HEK293 (cell line): ENCODE data around the gene SLC38A10.
A peak's percentile ranks its signal among the peaks of the same experiment; 100 is the strongest.

Source experiments
- HOXA7 ChIP-seq: sonication (generic); formaldehyde crosslinking; IDR thresholded peaks from 2 replicates; pipeline ENCODE4 v1.8.1; 2022; ENCODE audit warnings: missing genetic modification reagents, borderline replicate concordance
- KLF1 ChIP-seq: fragments of 450-650 bp; formaldehyde crosslinking; IDR thresholded peaks from 2 replicates; pipeline ENCODE4 v1.5.1; 2016; ENCODE audit warnings: missing biosample characterization, missing genetic modification characterization
- MEIS1 ChIP-seq: sonication (generic); formaldehyde crosslinking; IDR thresholded peaks from 2 replicates; pipeline ENCODE4 v1.8.1; 2022; ENCODE audit warnings: missing genetic modification reagents, mild to moderate bottlenecking, borderline replicate concordance
- SP7 ChIP-seq: fragments of 450-650 bp; formaldehyde crosslinking; IDR thresholded peaks from 2 replicates; pipeline ENCODE4 v1.5.1; 2016; ENCODE audit warnings: missing biosample characterization, missing genetic modification characterization
- TCF7L2 ChIP-seq: IDR thresholded peaks from 2 replicates; pipeline ENCODE4 v1.6.1; 2011; ENCODE audit warnings: low read depth, mild to moderate bottlenecking, inconsistent platforms, low read length, moderate library complexity, borderline replicate concordance
- YY1 ChIP-seq: fragments of 450-650 bp; formaldehyde crosslinking; IDR thresholded peaks from 2 replicates; pipeline ENCODE4 v1.5.1; 2018; ENCODE audit warnings: missing biosample characterization, missing genetic modification characterization
- ZBTB8A ChIP-seq: fragments of 450-650 bp; formaldehyde crosslinking; IDR thresholded peaks from 2 replicates; pipeline ENCODE4 v1.5.1; 2016; ENCODE audit warnings: missing biosample characterization, missing genetic modification characterization
- ZFP3 ChIP-seq: fragments of 450-650 bp; formaldehyde crosslinking; IDR thresholded peaks from 2 replicates; pipeline ENCODE4 v1.5.1; 2016; ENCODE audit warnings: low read depth, missing biosample characterization, missing genetic modification characterization
- ZFP69B ChIP-seq: fragments of 450-650 bp; formaldehyde crosslinking; IDR thresholded peaks from 2 replicates; pipeline ENCODE4 v1.5.1; 2016; ENCODE audit warnings: missing biosample characterization, missing genetic modification characterization
- ZNF112 ChIP-seq: fragments of 450-650 bp; formaldehyde crosslinking; IDR thresholded peaks from 2 replicates; pipeline ENCODE4 v1.5.0; 2017; ENCODE audit warnings: missing biosample characterization, missing genetic modification characterization
- ZNF169 ChIP-seq: fragments of 450-650 bp; formaldehyde crosslinking; IDR thresholded peaks from 2 replicates; pipeline ENCODE4 v1.5.1; 2016; ENCODE audit warnings: missing biosample characterization, missing genetic modification characterization
- ZNF175 ChIP-seq: fragments of 450-650 bp; formaldehyde crosslinking; IDR thresholded peaks from 2 replicates; pipeline ENCODE4 v1.5.1; 2016; ENCODE audit warnings: missing biosample characterization, missing genetic modification characterization
- ZNF19 ChIP-seq: fragments of 450-650 bp; formaldehyde crosslinking; IDR thresholded peaks from 2 replicates; pipeline ENCODE4; 2016; ENCODE audit warnings: missing biosample characterization, missing genetic modification characterization, low read depth
- ZNF223 ChIP-seq: fragments of 450-650 bp; formaldehyde crosslinking; IDR thresholded peaks from 2 replicates; pipeline ENCODE4 v1.5.1; 2016; ENCODE audit warnings: missing biosample characterization, missing genetic modification characterization
- ZNF24 ChIP-seq: fragments of 450-650 bp; formaldehyde crosslinking; IDR thresholded peaks from 2 replicates; pipeline ENCODE4 v1.5.1; 2016; ENCODE audit warnings: missing biosample characterization, missing genetic modification characterization
- ZNF37A ChIP-seq: fragments of 450-650 bp; IDR thresholded peaks from 2 replicates; pipeline ENCODE4 v1.5.1; 2018; ENCODE audit warnings: missing biosample characterization, missing genetic modification characterization
- ZNF423 ChIP-seq: fragments of 450-650 bp; formaldehyde crosslinking; IDR thresholded peaks from 2 replicates; pipeline ENCODE4 v1.5.1; 2016; ENCODE audit warnings: missing biosample characterization, missing genetic modification characterization
- ZNF548 ChIP-seq: fragments of 450-650 bp; formaldehyde crosslinking; IDR thresholded peaks from 2 replicates; pipeline ENCODE4 v1.5.1; 2016; ENCODE audit warnings: missing biosample characterization, missing genetic modification characterization
- ZNF623 ChIP-seq: fragments of 450-650 bp; formaldehyde crosslinking; IDR thresholded peaks from 2 replicates; pipeline ENCODE4 v1.5.1; 2016; ENCODE audit warnings: missing biosample characterization, missing genetic modification characterization
- TF ChIP-seq, protein P1 (sequence below): fragments of 450-650 bp; formaldehyde crosslinking; IDR thresholded peaks from 2 replicates; pipeline ENCODE4 v1.5.1; 2017; ENCODE audit warnings: missing biosample characterization, missing genetic modification characterization
- TF ChIP-seq, protein P2 (sequence below): fragments of 450-650 bp; formaldehyde crosslinking; IDR thresholded peaks from 2 replicates; pipeline ENCODE4 v1.5.1; 2016; ENCODE audit warnings: missing biosample characterization, missing genetic modification characterization
- TF ChIP-seq, protein P3 (sequence below): fragments of 450-650 bp; formaldehyde crosslinking; IDR thresholded peaks from 2 replicates; pipeline ENCODE4 v1.5.1; 2016; ENCODE audit warnings: missing biosample characterization, missing genetic modification characterization, low read depth
- TF ChIP-seq, protein P4 (sequence below): fragments of 450-650 bp; formaldehyde crosslinking; IDR thresholded peaks from 2 replicates; pipeline ENCODE4 v1.5.1; 2016; ENCODE audit warnings: missing biosample characterization, missing genetic modification characterization
- TF ChIP-seq, protein P5 (sequence below): fragments of 450-650 bp; formaldehyde crosslinking; IDR thresholded peaks from 2 replicates; pipeline ENCODE4 v1.5.1; 2016; ENCODE audit warnings: missing biosample characterization, missing genetic modification characterization

SLC38A10 gene

DNA sequence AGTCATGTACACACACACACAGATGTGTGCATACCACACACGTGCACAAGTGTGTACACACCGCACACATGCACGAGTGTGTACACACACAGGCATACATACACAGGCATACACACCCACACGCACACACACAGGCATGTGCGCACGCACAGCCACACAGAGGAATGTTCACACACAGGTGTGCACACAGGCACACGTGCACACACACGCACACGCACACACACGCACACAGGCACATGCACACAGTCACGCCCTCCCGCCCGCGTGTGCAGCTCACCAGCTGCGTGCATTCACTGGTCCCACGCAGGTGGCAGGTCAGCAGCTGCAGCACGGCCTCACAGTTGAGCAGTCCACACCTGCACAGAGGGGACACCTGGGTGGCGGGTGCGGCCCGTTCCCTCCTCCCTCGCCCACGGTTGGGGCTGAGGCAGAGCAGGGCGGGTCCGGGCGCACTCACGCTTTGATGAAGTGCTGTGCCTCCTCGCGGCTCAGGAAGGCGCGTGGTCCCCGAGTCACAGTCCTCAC, 63.9 kb downstream of the SLC38A10 start (continued):
- TF ChIP-seq ZFP69B (tag by site-specific recombination) (no peak), ZNF19 (tag by site-specific recombination) (no peak), ZNF37A (tag by site-specific recombination) (no peak), ZNF112 (tag by site-specific recombination) (no peak), ZNF548 (no peak), ZFP3 (tag by site-specific recombination) (no peak), KLF1 (tag by site-specific recombination) (0 out of 2 replicates have a peak, but pooled peaks have one; percentile 16), ZNF175 (no peak), ZNF24 (tag by site-specific recombination) (no peak), TCF7L2 (no peak), ZNF169 (tag by site-specific recombination) (no peak), ZNF223 (no peak), SP7 (tag by site-specific recombination) (no peak), YY1 (tag by site-specific recombination) (no peak), ZNF623 (no peak), ZNF423 (no peak), HOXA7 (CRISPR knock-in tag) (no peak), MEIS1 (CRISPR knock-in tag) (no peak), ZBTB8A (tag by site-specific recombination) (no peak)
- TF ChIP-seq, protein P1, sequence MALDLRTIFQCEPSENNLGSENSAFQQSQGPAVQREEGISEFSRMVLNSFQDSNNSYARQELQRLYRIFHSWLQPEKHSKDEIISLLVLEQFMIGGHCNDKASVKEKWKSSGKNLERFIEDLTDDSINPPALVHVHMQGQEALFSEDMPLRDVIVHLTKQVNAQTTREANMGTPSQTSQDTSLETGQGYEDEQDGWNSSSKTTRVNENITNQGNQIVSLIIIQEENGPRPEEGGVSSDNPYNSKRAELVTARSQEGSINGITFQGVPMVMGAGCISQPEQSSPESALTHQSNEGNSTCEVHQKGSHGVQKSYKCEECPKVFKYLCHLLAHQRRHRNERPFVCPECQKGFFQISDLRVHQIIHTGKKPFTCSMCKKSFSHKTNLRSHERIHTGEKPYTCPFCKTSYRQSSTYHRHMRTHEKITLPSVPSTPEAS: peak; percentile 94
- TF ChIP-seq, protein P2, sequence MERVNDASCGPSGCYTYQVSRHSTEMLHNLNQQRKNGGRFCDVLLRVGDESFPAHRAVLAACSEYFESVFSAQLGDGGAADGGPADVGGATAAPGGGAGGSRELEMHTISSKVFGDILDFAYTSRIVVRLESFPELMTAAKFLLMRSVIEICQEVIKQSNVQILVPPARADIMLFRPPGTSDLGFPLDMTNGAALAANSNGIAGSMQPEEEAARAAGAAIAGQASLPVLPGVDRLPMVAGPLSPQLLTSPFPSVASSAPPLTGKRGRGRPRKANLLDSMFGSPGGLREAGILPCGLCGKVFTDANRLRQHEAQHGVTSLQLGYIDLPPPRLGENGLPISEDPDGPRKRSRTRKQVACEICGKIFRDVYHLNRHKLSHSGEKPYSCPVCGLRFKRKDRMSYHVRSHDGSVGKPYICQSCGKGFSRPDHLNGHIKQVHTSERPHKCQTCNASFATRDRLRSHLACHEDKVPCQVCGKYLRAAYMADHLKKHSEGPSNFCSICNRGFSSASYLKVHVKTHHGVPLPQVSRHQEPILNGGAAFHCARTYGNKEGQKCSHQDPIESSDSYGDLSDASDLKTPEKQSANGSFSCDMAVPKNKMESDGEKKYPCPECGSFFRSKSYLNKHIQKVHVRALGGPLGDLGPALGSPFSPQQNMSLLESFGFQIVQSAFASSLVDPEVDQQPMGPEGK (tag by site-specific recombination): no peak
- TF ChIP-seq, protein P3, sequence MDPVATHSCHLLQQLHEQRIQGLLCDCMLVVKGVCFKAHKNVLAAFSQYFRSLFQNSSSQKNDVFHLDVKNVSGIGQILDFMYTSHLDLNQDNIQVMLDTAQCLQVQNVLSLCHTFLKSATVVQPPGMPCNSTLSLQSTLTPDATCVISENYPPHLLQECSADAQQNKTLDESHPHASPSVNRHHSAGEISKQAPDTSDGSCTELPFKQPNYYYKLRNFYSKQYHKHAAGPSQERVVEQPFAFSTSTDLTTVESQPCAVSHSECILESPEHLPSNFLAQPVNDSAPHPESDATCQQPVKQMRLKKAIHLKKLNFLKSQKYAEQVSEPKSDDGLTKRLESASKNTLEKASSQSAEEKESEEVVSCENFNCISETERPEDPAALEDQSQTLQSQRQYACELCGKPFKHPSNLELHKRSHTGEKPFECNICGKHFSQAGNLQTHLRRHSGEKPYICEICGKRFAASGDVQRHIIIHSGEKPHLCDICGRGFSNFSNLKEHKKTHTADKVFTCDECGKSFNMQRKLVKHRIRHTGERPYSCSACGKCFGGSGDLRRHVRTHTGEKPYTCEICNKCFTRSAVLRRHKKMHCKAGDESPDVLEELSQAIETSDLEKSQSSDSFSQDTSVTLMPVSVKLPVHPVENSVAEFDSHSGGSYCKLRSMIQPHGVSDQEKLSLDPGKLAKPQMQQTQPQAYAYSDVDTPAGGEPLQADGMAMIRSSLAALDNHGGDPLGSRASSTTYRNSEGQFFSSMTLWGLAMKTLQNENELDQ: no peak
- TF ChIP-seq, protein P4, sequence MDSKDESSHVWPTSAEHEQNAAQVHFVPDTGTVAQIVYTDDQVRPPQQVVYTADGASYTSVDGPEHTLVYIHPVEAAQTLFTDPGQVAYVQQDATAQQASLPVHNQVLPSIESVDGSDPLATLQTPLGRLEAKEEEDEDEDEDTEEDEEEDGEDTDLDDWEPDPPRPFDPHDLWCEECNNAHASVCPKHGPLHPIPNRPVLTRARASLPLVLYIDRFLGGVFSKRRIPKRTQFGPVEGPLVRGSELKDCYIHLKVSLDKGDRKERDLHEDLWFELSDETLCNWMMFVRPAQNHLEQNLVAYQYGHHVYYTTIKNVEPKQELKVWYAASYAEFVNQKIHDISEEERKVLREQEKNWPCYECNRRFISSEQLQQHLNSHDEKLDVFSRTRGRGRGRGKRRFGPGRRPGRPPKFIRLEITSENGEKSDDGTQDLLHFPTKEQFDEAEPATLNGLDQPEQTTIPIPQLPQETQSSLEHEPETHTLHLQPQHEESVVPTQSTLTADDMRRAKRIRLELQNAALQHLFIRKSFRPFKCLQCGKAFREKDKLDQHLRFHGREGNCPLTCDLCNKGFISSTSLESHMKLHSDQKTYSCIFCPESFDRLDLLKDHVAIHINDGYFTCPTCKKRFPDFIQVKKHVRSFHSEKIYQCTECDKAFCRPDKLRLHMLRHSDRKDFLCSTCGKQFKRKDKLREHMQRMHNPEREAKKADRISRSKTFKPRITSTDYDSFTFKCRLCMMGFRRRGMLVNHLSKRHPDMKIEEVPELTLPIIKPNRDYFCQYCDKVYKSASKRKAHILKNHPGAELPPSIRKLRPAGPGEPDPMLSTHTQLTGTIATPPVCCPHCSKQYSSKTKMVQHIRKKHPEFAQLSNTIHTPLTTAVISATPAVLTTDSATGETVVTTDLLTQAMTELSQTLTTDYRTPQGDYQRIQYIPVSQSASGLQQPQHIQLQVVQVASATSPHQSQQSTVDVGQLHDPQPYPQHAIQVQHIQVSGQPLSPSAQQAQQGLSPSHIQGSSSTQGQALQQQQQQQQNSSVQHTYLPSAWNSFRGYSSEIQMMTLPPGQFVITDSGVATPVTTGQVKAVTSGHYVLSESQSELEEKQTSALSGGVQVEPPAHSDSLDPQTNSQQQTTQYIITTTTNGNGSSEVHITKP (tag by site-specific recombination): no peak
- TF ChIP-seq, protein P5, sequence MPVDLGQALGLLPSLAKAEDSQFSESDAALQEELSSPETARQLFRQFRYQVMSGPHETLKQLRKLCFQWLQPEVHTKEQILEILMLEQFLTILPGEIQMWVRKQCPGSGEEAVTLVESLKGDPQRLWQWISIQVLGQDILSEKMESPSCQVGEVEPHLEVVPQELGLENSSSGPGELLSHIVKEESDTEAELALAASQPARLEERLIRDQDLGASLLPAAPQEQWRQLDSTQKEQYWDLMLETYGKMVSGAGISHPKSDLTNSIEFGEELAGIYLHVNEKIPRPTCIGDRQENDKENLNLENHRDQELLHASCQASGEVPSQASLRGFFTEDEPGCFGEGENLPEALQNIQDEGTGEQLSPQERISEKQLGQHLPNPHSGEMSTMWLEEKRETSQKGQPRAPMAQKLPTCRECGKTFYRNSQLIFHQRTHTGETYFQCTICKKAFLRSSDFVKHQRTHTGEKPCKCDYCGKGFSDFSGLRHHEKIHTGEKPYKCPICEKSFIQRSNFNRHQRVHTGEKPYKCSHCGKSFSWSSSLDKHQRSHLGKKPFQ (tag by site-specific recombination): peak; percentile 93
